ENCODE results near the gene C6orf136. TPM values are rescaled to one million over a fixed set of nuclear protein-coding genes. Genes with fewer than 3 reads are reported as not detected.

C6orf136 gene
- total RNA-seq, 4 donors from 2014 or later, result 10.8 to 19.6 (median 16.6) TPM

DNA sequence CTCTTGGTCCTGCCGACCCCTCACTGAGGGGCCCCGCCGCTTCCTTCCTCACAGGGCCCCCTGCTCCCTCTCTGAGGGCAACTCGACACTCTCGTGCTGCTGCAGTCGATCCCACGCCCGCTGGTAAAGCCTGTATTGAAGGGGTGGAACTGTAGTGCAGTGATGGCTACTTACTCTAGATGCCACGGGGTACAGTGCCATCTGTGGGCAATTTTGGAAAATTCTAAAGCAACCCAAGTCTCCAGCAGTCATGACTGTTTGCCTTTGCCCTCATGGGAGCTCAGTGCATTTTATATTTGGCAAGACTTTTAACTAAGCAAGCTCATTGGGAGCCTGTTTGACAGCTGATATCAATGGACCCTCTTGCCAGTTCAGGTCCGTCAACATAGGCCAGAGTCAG lies 6.5 kb upstream of the C6orf136 start:
- Histone ChIP-seq H3K4me3 (no peak overlapping the region), H3K27me3 (no peaks in the 10 kb centered on the region), H3K36me3 (peaks cover 0 to 81% of the 10 kb centered on the region in 2 donors), H3K9me3 (no peaks in the 10 kb centered on the region), H3K27ac (no peak overlapping the region), H3K4me1 (no peaks in the 10 kb centered on the region)
- TF ChIP-seq POLR2AphosphoS5 (IDR thresholded peaks at IDR 0.05) (no peak), POLR2A (IDR thresholded peaks at IDR 0.05) (no peak), EP300 (IDR thresholded peaks at IDR 0.05) (no peak)
- TF ChIP-seq, protein P1, sequence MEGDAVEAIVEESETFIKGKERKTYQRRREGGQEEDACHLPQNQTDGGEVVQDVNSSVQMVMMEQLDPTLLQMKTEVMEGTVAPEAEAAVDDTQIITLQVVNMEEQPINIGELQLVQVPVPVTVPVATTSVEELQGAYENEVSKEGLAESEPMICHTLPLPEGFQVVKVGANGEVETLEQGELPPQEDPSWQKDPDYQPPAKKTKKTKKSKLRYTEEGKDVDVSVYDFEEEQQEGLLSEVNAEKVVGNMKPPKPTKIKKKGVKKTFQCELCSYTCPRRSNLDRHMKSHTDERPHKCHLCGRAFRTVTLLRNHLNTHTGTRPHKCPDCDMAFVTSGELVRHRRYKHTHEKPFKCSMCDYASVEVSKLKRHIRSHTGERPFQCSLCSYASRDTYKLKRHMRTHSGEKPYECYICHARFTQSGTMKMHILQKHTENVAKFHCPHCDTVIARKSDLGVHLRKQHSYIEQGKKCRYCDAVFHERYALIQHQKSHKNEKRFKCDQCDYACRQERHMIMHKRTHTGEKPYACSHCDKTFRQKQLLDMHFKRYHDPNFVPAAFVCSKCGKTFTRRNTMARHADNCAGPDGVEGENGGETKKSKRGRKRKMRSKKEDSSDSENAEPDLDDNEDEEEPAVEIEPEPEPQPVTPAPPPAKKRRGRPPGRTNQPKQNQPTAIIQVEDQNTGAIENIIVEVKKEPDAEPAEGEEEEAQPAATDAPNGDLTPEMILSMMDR (IDR thresholded peaks at IDR 0.05), result no peak
- WGBS, 2 donors (ENCODE audit: low coverage in 1 of 2), result 60 to 71% methylated on average over 1 to 3 of the region's 10 CpGs
- ATAC-seq, result no peak

DNA sequence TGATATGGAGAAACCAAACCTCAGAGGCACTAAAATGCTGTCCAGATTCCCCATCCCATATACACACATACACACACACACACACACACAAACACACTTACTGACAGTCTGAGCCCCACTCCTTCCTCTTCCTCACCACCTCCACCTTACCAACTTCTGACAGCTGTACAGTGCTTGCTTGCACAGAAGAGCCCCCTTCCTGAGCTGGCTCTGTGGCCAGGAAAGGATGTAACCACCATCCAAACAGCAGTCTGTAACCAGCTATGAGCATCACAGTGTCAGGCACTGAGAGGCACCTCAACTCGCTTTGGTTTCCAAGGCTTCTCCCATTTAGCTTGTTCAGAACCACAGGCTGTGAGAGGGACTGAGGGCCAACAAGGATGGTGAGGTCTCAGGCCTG lies 5.9 kb upstream of the C6orf136 start:
- no CpG with 5 or more reads among the region's 1 CpG for WGBS, 2 donors (ENCODE audit: low coverage in 1 of 2)
- H3K36me3 ChIP-seq, result peaks cover 0 to 86% of the 10 kb centered on the region in 2 donors

DNA sequence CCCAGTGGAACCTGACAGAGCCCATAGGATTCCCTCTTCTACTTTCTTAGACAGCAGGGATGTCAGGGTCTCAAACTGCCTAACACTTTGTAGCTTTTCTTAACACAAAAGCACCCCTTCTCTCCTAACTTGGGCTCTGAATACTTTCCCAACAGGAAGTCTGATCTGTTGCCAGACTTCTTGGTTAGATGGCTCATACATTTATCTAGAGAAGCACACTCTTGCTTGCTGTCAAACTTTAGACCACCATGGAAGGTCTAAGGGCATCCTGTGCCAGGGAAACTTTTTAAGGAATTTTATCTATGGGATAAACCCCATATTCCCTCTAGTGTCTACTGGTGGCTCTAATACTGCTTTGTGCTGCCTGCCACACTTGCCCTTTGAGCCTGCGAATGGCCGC lies 3.3 kb upstream of the C6orf136 start:
- 86 to 94% methylated on average over 2 of the region's 2 CpGs for WGBS, 2 donors (ENCODE audit: low coverage in 1 of 2)
- no peak for ATAC-seq

More for the DNA sequence above, 5.9 kb upstream of the C6orf136 start:
- no peak for ATAC-seq
- no peaks in the 10 kb centered on the region for H3K9me3 ChIP-seq
- H3K27me3 ChIP-seq, result no peaks in the 10 kb centered on the region
- no peak for TF ChIP-seq POLR2A (IDR thresholded peaks at IDR 0.05)
- TF ChIP-seq POLR2AphosphoS5 (IDR thresholded peaks at IDR 0.05), result no peak
- TF ChIP-seq, protein P1 (IDR thresholded peaks at IDR 0.05), result no peak
- no peak for TF ChIP-seq EP300 (IDR thresholded peaks at IDR 0.05)
- no peak overlapping the region for H3K4me3 ChIP-seq
- H3K27ac ChIP-seq, result no peak overlapping the region
- peaks cover 0 to 5% (median 0%) of the 10 kb centered on the region in 3 donors for H3K4me1 ChIP-seq

DNA sequence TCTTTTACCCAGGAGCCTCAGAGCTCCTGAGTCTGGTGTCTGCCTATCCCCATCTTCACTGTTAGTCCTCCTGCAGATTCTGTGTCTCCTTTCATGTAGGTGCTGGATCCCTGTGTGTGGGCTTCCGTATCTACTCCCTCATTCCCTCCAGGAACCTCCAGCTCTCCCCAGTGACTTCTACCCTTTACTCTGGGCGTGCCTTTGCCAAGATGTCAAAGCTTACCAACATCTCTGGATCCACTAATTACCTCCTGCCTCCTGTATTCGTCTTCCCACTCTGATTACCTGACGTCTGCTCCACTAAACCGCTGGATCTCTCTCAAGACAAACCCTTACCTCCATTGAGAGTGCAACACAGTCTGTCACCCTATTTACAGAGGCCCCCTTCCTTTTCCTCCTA lies 2.2 kb upstream of the C6orf136 start:
- no peak for TF ChIP-seq POLR2A (IDR thresholded peaks at IDR 0.05)
- TF ChIP-seq, protein P1 (IDR thresholded peaks at IDR 0.05), result no peak
- Histone ChIP-seq H3K9me3 (no peaks in the 10 kb centered on the region), H3K27ac (no peak overlapping the region), H3K4me1 (peaks cover 0 to 33% (median 9%) of the 10 kb centered on the region in 3 donors), H3K4me3 (no peak overlapping the region), H3K36me3 (peaks cover 0 to 63% of the 10 kb centered on the region in 2 donors), H3K27me3 (no peaks in the 10 kb centered on the region)
- no peak for ATAC-seq
- 66 to 77% methylated on average over 5 of the region's 5 CpGs for WGBS, 2 donors (ENCODE audit: low coverage in 1 of 2)

More for the DNA sequence above, 3.3 kb upstream of the C6orf136 start:
- no peaks in the 10 kb centered on the region for H3K27me3 ChIP-seq
- no peak overlapping the region for H3K4me3 ChIP-seq
- no peaks in the 10 kb centered on the region for H3K9me3 ChIP-seq
- no peak for TF ChIP-seq EP300 (IDR thresholded peaks at IDR 0.05)
- no peak for TF ChIP-seq POLR2A (IDR thresholded peaks at IDR 0.05)
- no peak for TF ChIP-seq POLR2AphosphoS5 (IDR thresholded peaks at IDR 0.05)
- TF ChIP-seq, protein P1 (IDR thresholded peaks at IDR 0.05), result no peak
- peaks cover 0 to 23% (median 9%) of the 10 kb centered on the region in 3 donors for H3K4me1 ChIP-seq
- H3K27ac ChIP-seq, result no peak overlapping the region
- peaks cover 0 to 72% of the 10 kb centered on the region in 2 donors for H3K36me3 ChIP-seq

DNA sequence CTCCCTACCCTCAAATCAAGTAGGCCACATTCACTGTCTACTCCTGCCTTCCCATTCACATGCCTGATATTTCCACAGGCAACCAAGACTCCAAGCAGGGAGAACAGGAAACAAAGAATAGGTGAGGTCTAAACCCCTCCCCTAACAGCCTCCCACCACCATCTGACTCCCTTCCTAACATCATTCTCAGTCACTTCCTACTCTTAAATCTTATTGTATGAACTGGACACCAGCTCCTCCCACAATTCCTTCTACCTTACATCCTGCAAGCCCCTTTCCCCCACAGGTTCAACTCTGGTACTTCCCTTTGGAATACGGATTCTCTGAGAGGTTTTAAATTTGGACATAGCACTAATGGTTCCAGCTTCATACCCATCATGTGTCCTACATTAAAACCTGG lies 944 bp upstream of the C6orf136 start:
- H3K4me3 ChIP-seq, result no peak overlapping the region
- 23 to 83% methylated on average over 1 of the region's 1 CpG for WGBS, 2 donors (ENCODE audit: low coverage in 1 of 2)
- H3K36me3 ChIP-seq, result peaks cover 0 to 62% of the 10 kb centered on the region in 2 donors
- no peak for ATAC-seq
- H3K27me3 ChIP-seq, result no peaks in the 10 kb centered on the region
- TF ChIP-seq, protein P1 (IDR thresholded peaks at IDR 0.05), result no peak
- TF ChIP-seq POLR2A (IDR thresholded peaks at IDR 0.05) (no peak), POLR2AphosphoS5 (IDR thresholded peaks at IDR 0.05) (no peak)
- H3K9me3 ChIP-seq, result no peaks in the 10 kb centered on the region
- H3K27ac ChIP-seq, result peak overlapping the region in 2 of 4 donors; percentile 97
- H3K4me1 ChIP-seq, result peaks cover 0 to 33% (median 9%) of the 10 kb centered on the region in 3 donors
